PC-3 (cell line): ENCODE data around the gene FEV.

Experiments used
- EZH2 ChIP-seq: fragments of 300-600 bp; sonication (generic); IDR thresholded peaks from one replicate; pipeline ENCODE4 v1.6.1; 2017; ENCODE audit warnings: antibody characterized with exemption, mild to moderate bottlenecking, low read length; ENCODE audit not compliant: unreplicated experiment
- EZH2phosphoT487 ChIP-seq: fragments of 300-600 bp; sonication (generic); IDR thresholded peaks from 2 replicates; pipeline ENCODE4 v1.6.1; 2018; ENCODE audit warnings: mild to moderate bottlenecking, antibody characterized with exemption, low read length, borderline replicate concordance

GRCh38 chr2:219010873-219011272, 25.9 kb upstream of the FEV start:
- no peak for TF ChIP-seq EZH2phosphoT487
- TF ChIP-seq EZH2 = no peak
